Psoas muscle (tissue), 8 donors: Measurements from ENCODE around the gene HGFAC. TPM values are rescaled to one million over a fixed set of nuclear protein-coding genes. Genes with fewer than 3 reads are reported as not detected.
A peak's percentile ranks its signal among the peaks of the same experiment; 100 is the strongest.

ENCODE experiments used
- ATAC-seq, 4 donors: fragments of 200-7000 bp; cut with Tn5 transposase; one replicate each; pipeline ENCODE4 v1.9.1; 2020; ENCODE audit warnings: moderate library complexity in 3 of 4, mild to moderate bottlenecking in 2 of 4
- DNase-seq, 2 donors: peaks; one replicate each; pipeline ENCODE4 v3.0.0-alpha.2; 2020
- H3K27ac ChIP-seq: fragments of 200-600 bp; one replicate; pipeline ENCODE4 v1.8.0; 2022
- H3K27me3 ChIP-seq, 3 donors: fragments of 200-600 bp in 1 of 3; one replicate each; pipeline versions ENCODE4 v1.6.1 to v1.8.0; 2013 to 2022; ENCODE audit warnings: low read length in 2 of 3, mild to moderate bottlenecking in 2 of 3, moderate library complexity in 1 of 3; ENCODE audit not compliant: insufficient read depth in 3 of 3
- H3K36me3 ChIP-seq, 2 donors: fragments of 200-600 bp in 1 of 2; one replicate each; pipeline versions ENCODE4 v1.6.1 to v1.8.0; 2013 to 2022; ENCODE audit warnings: low read depth in 1 of 2, mild to moderate bottlenecking in 1 of 2, moderate library complexity in 1 of 2; ENCODE audit not compliant: insufficient read depth in 1 of 2
- H3K4me1 ChIP-seq: fragments of 200-600 bp; one replicate; pipeline ENCODE4 v1.8.0; 2022
- H3K4me3 ChIP-seq: fragments of 200-600 bp; one replicate; pipeline ENCODE4 v1.8.0; 2022; ENCODE audit warnings: mild to moderate bottlenecking
- H3K9me3 ChIP-seq: fragments of 200-600 bp; one replicate; pipeline ENCODE4 v1.8.0; 2022
- WGBS, 3 donors: extraction: QIAGEN DNeasy Blood & Tissue Kit; methylation state at CpG; one replicate each; pipeline versions ENCODE4 v1.1.6 to v1.1.7; 2013; 5-methylcytosine and 5-hydroxymethylcytosine counted together
- intact Hi-C, 2 donors: fragments of 100-400 bp; cut with DNase I; formaldehyde crosslinking; loops; one replicate each; pipeline versions ENCODE4 v1.11.0 to v1.14.2; 2022
- polyA plus RNA-seq, 3 donors: library from polyadenylated mRNA; stranded (reverse); fragments of 200-250 nt; gene quantifications; one replicate each; pipeline ENCODE4 v1.2.3, GENCODE V29; 2013
- total RNA-seq, 4 donors: library from RNA; stranded (reverse); fragmentation: NEBNext Ultra II Directional in 2 of 4; extraction: Animal tissue kit (Norgen Biotek cat#: 25700) in 2 of 4; gene quantifications; one replicate each; pipeline versions ENCODE4 v1.2.1 to v1.2.4, GENCODE V29; 2021 to 2023
- TF ChIP-seq, protein P1 (sequence below): fragments of 200-600 bp; IDR thresholded peaks from one replicate; pipeline ENCODE4 v1.8.0; 2022; ENCODE audit warnings: antibody characterized with exemption
- donor health status: healthy with polysubstance abuse.
- donor health status: DM: no; HTN: no; CAD: no; lungs with moderate emphysema.
- donor health status: Bipolar disorder and iron deficiency.
- donor health status: healthy.
- donor health status: DM: yes; HTN: yes; CAD: no.
- donor health status: DM: no; HTN: no; CAD: no.
- donor health status: DM: no; HTN: no; CAD: no.
- donor health status: DM: yes; HTN: yes; CAD: no.

The HGFAC gene
- total and polyA plus RNA-seq, 7 donors, result 0.09 to 1.2 (median 0.39) TPM; not detected in 1

DNA sequence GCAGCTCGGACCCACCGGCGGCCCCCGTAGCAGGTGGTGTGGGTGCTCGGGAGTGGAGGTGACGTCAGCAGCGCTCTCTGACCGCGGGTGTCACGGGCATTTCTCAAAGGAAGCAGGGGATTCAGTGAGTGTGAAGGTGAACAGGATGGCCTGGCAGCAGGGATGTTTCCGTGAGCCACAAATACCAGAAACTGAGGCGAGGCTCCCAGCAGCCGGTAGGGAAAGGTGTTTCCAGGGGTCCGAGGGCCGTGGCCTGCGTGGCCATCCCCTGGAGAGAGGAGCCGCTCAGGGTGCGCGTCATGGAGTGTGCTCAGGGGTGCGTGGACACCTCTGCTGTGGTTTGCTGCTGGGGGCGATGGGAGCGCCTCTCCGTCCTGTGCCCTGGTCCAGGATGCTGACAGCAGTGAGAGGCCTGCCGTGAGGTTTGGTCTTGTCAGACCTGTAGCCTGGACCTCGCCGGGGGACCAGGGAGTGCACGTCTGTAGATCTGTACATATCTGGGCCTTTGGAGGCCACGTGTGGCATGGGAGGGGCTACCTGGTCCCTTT lies 10.2 kb upstream of the HGFAC start:
- Histone ChIP-seq H3K36me3 (peaks cover 0 to 53% of the 10 kb centered on the region in 2 donors), H3K9me3 (no peaks in the 10 kb centered on the region), H3K4me3 (no peak overlapping the region), H3K27me3 (no peaks in the 10 kb centered on the region), H3K4me1 (peaks cover 2% of the 10 kb centered on the region), H3K27ac (no peak overlapping the region)
- TF ChIP-seq, protein P1, sequence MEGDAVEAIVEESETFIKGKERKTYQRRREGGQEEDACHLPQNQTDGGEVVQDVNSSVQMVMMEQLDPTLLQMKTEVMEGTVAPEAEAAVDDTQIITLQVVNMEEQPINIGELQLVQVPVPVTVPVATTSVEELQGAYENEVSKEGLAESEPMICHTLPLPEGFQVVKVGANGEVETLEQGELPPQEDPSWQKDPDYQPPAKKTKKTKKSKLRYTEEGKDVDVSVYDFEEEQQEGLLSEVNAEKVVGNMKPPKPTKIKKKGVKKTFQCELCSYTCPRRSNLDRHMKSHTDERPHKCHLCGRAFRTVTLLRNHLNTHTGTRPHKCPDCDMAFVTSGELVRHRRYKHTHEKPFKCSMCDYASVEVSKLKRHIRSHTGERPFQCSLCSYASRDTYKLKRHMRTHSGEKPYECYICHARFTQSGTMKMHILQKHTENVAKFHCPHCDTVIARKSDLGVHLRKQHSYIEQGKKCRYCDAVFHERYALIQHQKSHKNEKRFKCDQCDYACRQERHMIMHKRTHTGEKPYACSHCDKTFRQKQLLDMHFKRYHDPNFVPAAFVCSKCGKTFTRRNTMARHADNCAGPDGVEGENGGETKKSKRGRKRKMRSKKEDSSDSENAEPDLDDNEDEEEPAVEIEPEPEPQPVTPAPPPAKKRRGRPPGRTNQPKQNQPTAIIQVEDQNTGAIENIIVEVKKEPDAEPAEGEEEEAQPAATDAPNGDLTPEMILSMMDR, result no peak
- 92 to 94% (median 92%) methylated on average over 28 of the region's 28 CpGs for WGBS, 3 donors
- intact Hi-C loops, result no loop called here
- no peak for DNase-seq
- ATAC-seq, result no peak

DNA sequence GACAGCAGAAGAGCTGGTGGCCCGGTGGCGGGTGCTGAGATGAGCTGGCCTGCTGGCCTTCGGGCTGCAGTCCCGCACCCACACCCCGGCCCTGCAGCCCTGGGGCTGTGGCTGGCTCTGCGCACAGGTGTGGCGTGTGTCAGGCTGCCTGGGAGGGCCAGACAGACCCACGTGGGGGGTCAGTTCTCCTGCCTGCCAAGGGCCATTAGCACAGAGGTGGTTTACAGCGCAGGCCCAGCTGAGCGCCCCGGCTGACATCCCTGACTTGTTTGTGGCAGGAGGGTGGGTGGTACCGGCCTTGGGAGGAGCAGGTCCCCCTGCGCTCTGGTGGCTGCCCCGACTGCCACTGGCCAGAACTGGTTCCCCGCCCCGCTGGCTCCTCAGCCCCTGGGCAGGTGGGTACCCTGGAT lies 9.4 kb upstream of the HGFAC start:
- H3K4me3 ChIP-seq, result no peak overlapping the region
- ATAC-seq (no peak), DNase-seq (no peak)
- no peaks in the 10 kb centered on the region for H3K9me3 ChIP-seq
- no peaks in the 10 kb centered on the region for H3K27me3 ChIP-seq
- peaks cover 0 to 46% of the 10 kb centered on the region in 2 donors for H3K36me3 ChIP-seq
- 83 to 87% (median 87%) methylated on average over 16 of the region's 16 CpGs for WGBS, 3 donors
- H3K27ac ChIP-seq, result no peak overlapping the region
- intact Hi-C loops, result no loop called here
- TF ChIP-seq, protein P1, result no peak
- peaks cover 8% of the 10 kb centered on the region for H3K4me1 ChIP-seq

DNA sequence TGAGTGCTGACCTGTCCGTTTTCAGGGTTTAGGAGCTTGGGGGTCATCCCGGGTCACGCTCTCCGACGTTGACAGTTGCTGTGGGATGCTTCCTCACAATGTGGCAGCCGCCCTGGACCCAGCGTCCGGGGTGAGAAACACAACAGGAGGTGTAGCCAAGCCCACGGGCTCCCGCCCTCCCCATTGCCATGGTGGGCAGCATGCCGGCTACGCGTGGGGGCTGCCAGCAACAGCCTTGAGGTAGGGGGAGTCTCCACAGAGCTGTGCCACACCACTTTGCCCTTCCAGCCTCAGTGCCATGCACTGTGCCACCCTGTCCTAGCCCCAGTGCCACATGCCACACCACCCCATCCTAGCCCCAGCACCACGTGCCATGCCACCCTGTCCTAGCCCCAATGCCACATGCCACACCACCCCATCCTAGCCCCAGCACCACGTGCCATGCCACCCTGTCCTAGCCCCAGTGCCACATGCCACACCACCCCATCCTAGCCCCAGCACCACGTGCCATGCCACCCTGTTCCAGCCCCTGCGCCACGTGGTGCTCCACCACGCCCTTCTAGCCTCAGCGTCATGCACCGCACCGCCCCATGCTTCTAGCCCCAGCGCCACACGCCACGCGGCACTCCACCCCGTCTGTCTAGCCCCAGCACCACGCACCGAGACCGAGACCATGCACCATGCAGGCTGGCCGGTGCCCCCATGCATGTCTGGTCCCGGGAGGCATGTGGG lies 8.5 kb upstream of the HGFAC start:
- Histone ChIP-seq H3K4me1 (peaks cover 8% of the 10 kb centered on the region), H3K4me3 (no peak overlapping the region), H3K27ac (no peak overlapping the region), H3K27me3 (no peaks in the 10 kb centered on the region), H3K36me3 (peaks cover 0 to 38% of the 10 kb centered on the region in 2 donors), H3K9me3 (no peaks in the 10 kb centered on the region)
- intact Hi-C loops, result no loop called here
- 93% methylated on average over 29 to 32 of the region's 32 CpGs for WGBS, 3 donors
- ATAC-seq (no peak), DNase-seq (no peak)
- TF ChIP-seq, protein P1, result no peak

DNA sequence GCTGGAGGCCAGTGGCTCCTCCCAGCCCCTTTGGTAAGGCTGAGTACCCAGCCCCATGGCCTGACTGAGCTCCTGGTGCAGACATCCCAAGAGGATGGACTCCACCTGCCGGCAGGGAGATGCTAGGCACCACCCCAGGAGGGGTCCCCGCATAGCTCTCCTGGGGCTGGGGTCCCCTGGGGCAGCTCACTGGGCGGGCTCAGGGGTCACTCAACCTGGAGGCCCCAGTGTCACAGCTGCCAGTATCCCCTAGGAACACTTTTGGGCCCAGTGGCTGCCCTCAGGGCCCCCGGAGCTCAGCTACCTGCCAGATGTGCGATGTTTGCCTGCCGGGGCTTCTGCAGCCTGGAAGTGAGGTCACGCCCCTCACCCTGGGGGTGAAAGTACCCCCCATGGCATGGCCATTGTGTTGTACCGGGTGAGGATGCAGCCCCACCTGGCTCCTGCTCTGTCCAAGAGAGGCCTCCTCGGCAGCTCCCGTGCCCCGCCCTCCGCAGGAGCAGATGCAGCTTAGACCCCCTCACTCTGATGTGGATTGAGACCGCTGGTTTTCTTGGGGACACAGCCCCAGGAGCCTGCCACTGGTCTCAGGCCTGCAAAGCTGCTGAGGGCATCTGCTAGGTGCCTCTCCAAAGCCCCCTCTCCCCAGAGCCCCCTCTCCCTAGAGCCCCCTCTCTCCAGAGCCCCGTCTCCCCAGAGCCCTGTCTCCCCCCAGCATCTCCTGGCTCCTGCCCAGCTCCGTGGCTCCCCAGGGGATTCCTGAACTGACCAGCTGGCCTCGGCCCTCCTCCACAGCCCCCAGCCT lies 6.7 kb upstream of the HGFAC start:
- ATAC-seq (no peak), DNase-seq (peak; percentile 8 to 54)
- H3K36me3 ChIP-seq, result peaks cover 0 to 21% of the 10 kb centered on the region in 2 donors
- no peaks in the 10 kb centered on the region for H3K27me3 ChIP-seq
- H3K27ac ChIP-seq, result no peak overlapping the region
- intact Hi-C loops, result no loop called here
- TF ChIP-seq, protein P1, result no peak
- 76 to 78% (median 77%) methylated on average over 15 to 16 of the region's 16 CpGs for WGBS, 3 donors
- no peaks in the 10 kb centered on the region for H3K9me3 ChIP-seq
- peaks cover 8% of the 10 kb centered on the region for H3K4me1 ChIP-seq
- no peak overlapping the region for H3K4me3 ChIP-seq
